Activated CD4-positive, alpha-beta T cell treated with anti-CD3 and anti-CD28 coated beads for 36 hours (primary cell): ENCODE results near the gene CBFA2T2. TPM values are rescaled to one million over a fixed set of nuclear protein-coding genes. Genes with fewer than 3 reads are reported as not detected.
"Not testable (repeated sequence)": the region's sequence is repeated elsewhere in the genome, so short reads cannot be mapped to it uniquely, and the experiment has no call there.

Experiments used
- ATAC-seq: fragments of 200-7000 bp; cut with Tn5 transposase; one replicate; pipeline ENCODE4 v1.10.0; 2021; ENCODE audit warnings: mild to moderate bottlenecking, moderate library complexity
- CTCF ChIA-PET: fragments of 350-600 bp; sonication (Branson Sonifier 250); formaldehyde crosslinking; loops from one replicate; lab custom pipeline; 2021; ENCODE audit warnings: antibody characterized with exemption; lab: Charles Lee
- POLR2A ChIA-PET: fragments of 350-600 bp; sonication (Branson Sonifier 250); formaldehyde crosslinking; loops from one replicate; lab custom pipeline; 2021; ENCODE audit warnings: antibody characterized with exemption, inconsistent platforms; lab: Charles Lee
- DNase-seq: peaks from one replicate; pipeline ENCODE4 v3.0.0-alpha.2; 2020
- H3K27ac Mint-ChIP-seq: one replicate; pipeline ENCODE4 v1.8.0; 2021; ENCODE audit warnings: mixed read lengths
- H3K27me3 Mint-ChIP-seq: one replicate; pipeline ENCODE4 v1.8.0; 2021; ENCODE audit warnings: mixed read lengths
- H3K36me3 Mint-ChIP-seq: one replicate; pipeline ENCODE4 v1.8.0; 2021; ENCODE audit warnings: low read depth, mixed read lengths
- H3K4me1 Mint-ChIP-seq: one replicate; pipeline ENCODE4 v1.8.0; 2021; ENCODE audit warnings: mixed read lengths
- H3K4me3 Mint-ChIP-seq: one replicate; pipeline ENCODE4 v1.8.0; 2021; ENCODE audit warnings: mild to moderate bottlenecking, moderate library complexity, mixed read lengths
- H3K9me3 Mint-ChIP-seq: one replicate; pipeline ENCODE4 v1.8.0; 2021; ENCODE audit warnings: low read depth, mixed read lengths
- intact Hi-C, 2 experiments: fragments of 100-400 bp; cut with DNase I in 1 of 2; cut with micrococcal nuclease in 1 of 2; formaldehyde crosslinking; loops; one replicate each; pipeline versions ENCODE4 v1.14.2 to v1.15.1; 2022 to 2024; cut with DNase I, micrococcal nuclease
- total RNA-seq, 2 experiments: library from RNA; stranded (reverse); gene quantifications; one replicate each; pipeline ENCODE4 v1.2.3, GENCODE V29; 2021

CBFA2T2 gene
- total RNA-seq, 2 experiments from 2014 or later = 10.9 to 12.9 TPM

- POLR2A ChIA-PET = no interaction called here
- H3K27me3 Mint-ChIP-seq = no peaks in the 10 kb centered on the region
- H3K9me3 Mint-ChIP-seq = no peaks in the 10 kb centered on the region
- intact Hi-C loops = no loop called here
- peaks cover 13% of the 10 kb centered on the region for H3K4me1 Mint-ChIP-seq
- CTCF ChIA-PET = interaction anchor here (0.6 to 2.5 kb wide), 4 partner anchors 9 to 78 kb away, joined by 3 to 9 read pairs (median 4); no protein-coding TSS in a partner anchor
- no peak overlapping the region for H3K4me3 Mint-ChIP-seq
- no peaks in the 10 kb centered on the region for H3K36me3 Mint-ChIP-seq
- ATAC-seq (no peak), DNase-seq (no peak)
- H3K27ac Mint-ChIP-seq = no peak overlapping the region
Observed at GRCh38 chr20:33578510-33578909, 88.6 kb downstream of the CBFA2T2 start.

GRCh38 chr20:33583143-33583542 is 93.2 kb downstream of the CBFA2T2 start:
- no peak for ATAC-seq
- Mint-ChIP-seq H3K27ac (no peak overlapping the region), H3K27me3 (no peaks in the 10 kb centered on the region), H3K4me3 (no peak overlapping the region), H3K4me1 (peaks cover 13% of the 10 kb centered on the region), H3K36me3 (no peaks in the 10 kb centered on the region), H3K9me3 (no peaks in the 10 kb centered on the region)
- intact Hi-C loops = no loop called here
- ChIA-PET CTCF (no interaction called here), POLR2A (no interaction called here)
- DNase-seq = no peak

- H3K36me3 Mint-ChIP-seq = no peaks in the 10 kb centered on the region
- no peak overlapping the region for H3K27ac Mint-ChIP-seq
- H3K4me1 Mint-ChIP-seq = peaks cover 13% of the 10 kb centered on the region
- POLR2A ChIA-PET = no interaction called here
- ATAC-seq = no peak
- intact Hi-C loops = no loop called here
- H3K27me3 Mint-ChIP-seq = no peaks in the 10 kb centered on the region
- CTCF ChIA-PET = interaction anchor here (0.6 to 1.3 kb wide), 3 partner anchors 9 to 128 kb away, joined by 3 to 4 read pairs (median 3); no protein-coding TSS in a partner anchor
- no peak for DNase-seq
- no peaks in the 10 kb centered on the region for H3K9me3 Mint-ChIP-seq
- H3K4me3 Mint-ChIP-seq = no peak overlapping the region
Observed at GRCh38 chr20:33584976-33585375, 95.1 kb downstream of the CBFA2T2 start.

GRCh38 chr20:33585413-33585812 is 95.5 kb downstream of the CBFA2T2 start:
- no peak for ATAC-seq
- Mint-ChIP-seq H3K4me1 (peaks cover 13% of the 10 kb centered on the region), H3K9me3 (no peaks in the 10 kb centered on the region), H3K27ac (no peak overlapping the region), H3K4me3 (no peak overlapping the region), H3K36me3 (no peaks in the 10 kb centered on the region), H3K27me3 (no peaks in the 10 kb centered on the region)
- intact Hi-C loops = no loop called here
- ChIA-PET CTCF (interaction anchor here (1.3 kb wide), 2 partner anchors 9 to 20 kb away, joined by 3 to 4 read pairs; no protein-coding TSS in a partner anchor), POLR2A (no interaction called here)
- DNase-seq = no peak

GRCh38 chr20:33589059-33589458 is 99.2 kb downstream of the CBFA2T2 start:
- POLR2A ChIA-PET = no interaction called here
- no peak overlapping the region for H3K4me3 Mint-ChIP-seq
- ATAC-seq (no peak), DNase-seq (no peak)
- CTCF ChIA-PET = interaction anchor here (0.7 to 1.3 kb wide), 4 partner anchors 12 to 88 kb away, joined by 3 to 4 read pairs (median 3); no protein-coding TSS in a partner anchor
- no peak overlapping the region for H3K27ac Mint-ChIP-seq
- no peaks in the 10 kb centered on the region for H3K36me3 Mint-ChIP-seq
- H3K27me3 Mint-ChIP-seq = no peaks in the 10 kb centered on the region
- intact Hi-C loops = no loop called here
- H3K9me3 Mint-ChIP-seq = no peaks in the 10 kb centered on the region
- peaks cover 4% of the 10 kb centered on the region for H3K4me1 Mint-ChIP-seq

GRCh38 chr20:33591901-33592300 is 102.0 kb downstream of the CBFA2T2 start:
- H3K4me3 Mint-ChIP-seq, H3K9me3 Mint-ChIP-seq, H3K4me1 Mint-ChIP-seq, H3K36me3 Mint-ChIP-seq, CTCF ChIA-PET, POLR2A ChIA-PET, H3K27me3 Mint-ChIP-seq: not testable (repeated sequence)
- DNase-seq = peak; percentile 87
- intact Hi-C loops = loop anchor here in 1 of 2 experiments (5.0 kb wide), 1 partner anchor 35 kb away; no protein-coding TSS in a partner anchor
- ATAC-seq = peak; percentile 74
- H3K27ac Mint-ChIP-seq = peak overlapping the region; percentile 61

GRCh38 chr20:33594743-33595142 is 104.8 kb downstream of the CBFA2T2 start:
- no peak overlapping the region for H3K27ac Mint-ChIP-seq
- ChIA-PET POLR2A (interaction anchor here (0.7 to 0.8 kb wide), 2 partner anchors 11 to 1059 kb away, joined by 3 to 4 read pairs; no protein-coding TSS in a partner anchor), CTCF (interaction anchor here (0.5 to 1.4 kb wide), 3 partner anchors 10 to 54 kb away, joined by 3 to 4 read pairs (median 3); no protein-coding TSS in a partner anchor)
- no peak for DNase-seq
- intact Hi-C loops = loop anchor here in 1 of 2 experiments (5.0 kb wide), 1 partner anchor 37 kb away; no protein-coding TSS in a partner anchor
- no peaks in the 10 kb centered on the region for H3K36me3 Mint-ChIP-seq
- no peak for ATAC-seq
- peaks cover 4% of the 10 kb centered on the region for H3K4me1 Mint-ChIP-seq
- no peaks in the 10 kb centered on the region for H3K9me3 Mint-ChIP-seq
- no peak overlapping the region for H3K4me3 Mint-ChIP-seq
- H3K27me3 Mint-ChIP-seq = no peaks in the 10 kb centered on the region

- CTCF ChIA-PET = no interaction called here
- peaks cover 15% of the 10 kb centered on the region for H3K4me1 Mint-ChIP-seq
- H3K36me3 Mint-ChIP-seq = no peaks in the 10 kb centered on the region
- no peak overlapping the region for H3K4me3 Mint-ChIP-seq
- no peak for DNase-seq
- POLR2A ChIA-PET = no interaction called here
- intact Hi-C loops = no loop called here
- no peak overlapping the region for H3K27ac Mint-ChIP-seq
- H3K27me3 Mint-ChIP-seq = no peaks in the 10 kb centered on the region
- ATAC-seq = no peak
- H3K9me3 Mint-ChIP-seq = no peaks in the 10 kb centered on the region
Observed at GRCh38 chr20:33600414-33600813, 110.5 kb downstream of the CBFA2T2 start.

GRCh38 chr20:33600981-33601380 is 111.1 kb downstream of the CBFA2T2 start:
- ATAC-seq (no peak), DNase-seq (no peak)
- ChIA-PET CTCF (no interaction called here), POLR2A (no interaction called here)
- Mint-ChIP-seq H3K4me3 (no peak overlapping the region), H3K9me3 (no peaks in the 10 kb centered on the region), H3K27ac (no peak overlapping the region), H3K27me3 (no peaks in the 10 kb centered on the region), H3K4me1 (peaks cover 15% of the 10 kb centered on the region), H3K36me3 (no peaks in the 10 kb centered on the region)
- intact Hi-C loops = no loop called here

GRCh38 chr20:33601861-33602260 is 112.0 kb downstream of the CBFA2T2 start:
- Mint-ChIP-seq H3K36me3 (no peaks in the 10 kb centered on the region), H3K9me3 (no peaks in the 10 kb centered on the region), H3K4me1 (peaks cover 15% of the 10 kb centered on the region), H3K27ac (no peak overlapping the region), H3K4me3 (no peak overlapping the region), H3K27me3 (no peaks in the 10 kb centered on the region)
- ATAC-seq (no peak), DNase-seq (no peak)
- ChIA-PET POLR2A (no interaction called here), CTCF (no interaction called here)
- intact Hi-C loops = no loop called here

GRCh38 chr20:33602826-33603590 is 113.1 kb downstream of the CBFA2T2 start:
- CTCF ChIA-PET = no interaction called here
- H3K36me3 Mint-ChIP-seq = peaks cover 2% of the 10 kb centered on the region
- ATAC-seq (peak; percentile 82), DNase-seq (no peak)
- H3K27ac Mint-ChIP-seq = peak overlapping the region; percentile 17
- H3K9me3 Mint-ChIP-seq = no peaks in the 10 kb centered on the region
- no peak overlapping the region for H3K4me3 Mint-ChIP-seq
- no peaks in the 10 kb centered on the region for H3K27me3 Mint-ChIP-seq
- POLR2A ChIA-PET = no interaction called here
- intact Hi-C loops = loop anchor here in 1 of 2 experiments (1.0 kb wide), 1 partner anchor 49 kb away; no protein-coding TSS in a partner anchor
- H3K4me1 Mint-ChIP-seq = peaks cover 15% of the 10 kb centered on the region
